ENCODE data around the gene CSTF2.

The CSTF2 gene

DNA sequence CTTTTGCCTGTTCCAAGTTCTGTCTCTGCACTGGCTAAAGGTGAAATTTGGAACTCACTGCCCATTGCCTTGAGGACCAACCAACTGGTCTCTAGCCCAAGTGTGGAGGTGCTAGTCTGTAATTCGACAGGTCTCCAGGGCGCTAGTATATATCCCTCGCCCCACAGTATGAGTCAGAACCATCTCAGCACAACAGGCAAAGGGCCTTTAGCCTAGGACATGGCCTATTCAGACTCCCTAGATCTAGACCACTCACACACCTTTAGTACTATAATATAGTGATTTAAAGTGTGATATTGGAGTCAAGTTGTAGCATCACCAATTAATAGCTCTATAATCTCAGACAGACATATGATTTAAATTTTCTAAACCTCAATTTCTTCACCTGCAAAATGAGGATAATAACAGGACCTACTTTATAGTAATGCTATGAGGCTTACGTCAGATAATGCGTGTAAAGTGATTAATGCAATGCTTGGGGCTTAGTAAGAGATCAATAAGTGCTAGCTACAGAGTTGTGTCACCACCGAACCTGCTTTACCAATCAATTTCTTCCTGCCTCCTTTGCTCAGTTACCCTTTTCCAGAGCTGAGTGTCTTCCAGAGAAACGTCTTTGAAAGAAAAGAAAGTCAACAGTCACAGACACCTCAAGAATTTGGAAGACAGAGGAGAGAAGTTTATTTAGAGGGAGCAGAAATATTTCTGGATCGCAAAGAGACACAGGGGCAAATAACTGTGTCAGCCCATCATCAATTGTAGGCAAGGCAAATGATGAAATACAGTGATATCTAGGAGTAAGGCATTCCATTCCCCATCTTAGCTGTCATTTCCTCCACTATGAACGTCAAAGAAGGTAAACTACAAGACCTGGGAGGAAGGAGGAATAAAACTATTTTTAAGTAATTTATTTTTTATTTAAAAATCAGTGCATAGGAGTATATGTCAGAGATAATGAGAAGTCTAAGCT lies 51.7 kb downstream of the CSTF2 start:
- DNase-seq: peak; percentile 1

DNA sequence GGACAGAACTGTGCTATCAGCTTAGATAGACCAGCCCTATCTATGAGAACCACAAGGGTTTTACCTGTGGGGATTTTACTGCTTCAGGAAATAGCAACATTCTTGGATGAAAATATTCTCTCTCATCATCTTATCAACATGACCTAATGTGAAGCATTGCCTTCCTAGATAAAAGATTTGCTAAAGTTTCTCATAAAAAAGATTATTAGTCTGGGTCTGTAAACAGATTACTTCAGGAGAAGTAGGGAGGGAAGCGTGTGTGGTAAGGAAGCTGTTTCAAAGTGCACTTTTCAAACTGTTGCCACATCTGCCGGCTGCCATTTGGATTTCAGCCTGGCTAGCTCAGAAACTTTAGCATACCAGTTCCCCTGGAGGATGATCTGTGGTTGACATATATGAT lies 54.1 kb downstream of the CSTF2 start, which contains the start of gene NOX1:
Gene NOX1 (minus strand): TSS at position 35 of the 400 bp plus-strand sequence. CDS start 220 bp downstream, outside the sequence.
- no peak for DNase-seq

- DNase-seq: no peak
Observed at GRCh38 chrX:100880368-100880767, 60.2 kb downstream of the CSTF2 start.

- no peak for DNase-seq
Observed at GRCh38 chrX:100883654-100884053, 63.5 kb downstream of the CSTF2 start.

All from fibroblast of skin of right quadriceps (primary cell).